Suppressor macrophage (primary cell): Measurements from ENCODE around the gene NDUFS6.

Source experiments
- DNase-seq, 4 experiments: peaks; one replicate each; pipeline ENCODE4 v3.0.0-alpha.2; 2020 to 2022
- total RNA-seq, 17 experiments: gene quantifications; one replicate each; lab custom pipeline; 2026; ENCODE audit warnings: mixed read lengths in 6 of 17, inconsistent platforms in 3 of 17; lab: John Stamatoyannopoulos, UW

Gene NDUFS6
- total RNA-seq: 16.7 to 63.4 (median 30.1) reads per million in 17 experiments

DNA sequence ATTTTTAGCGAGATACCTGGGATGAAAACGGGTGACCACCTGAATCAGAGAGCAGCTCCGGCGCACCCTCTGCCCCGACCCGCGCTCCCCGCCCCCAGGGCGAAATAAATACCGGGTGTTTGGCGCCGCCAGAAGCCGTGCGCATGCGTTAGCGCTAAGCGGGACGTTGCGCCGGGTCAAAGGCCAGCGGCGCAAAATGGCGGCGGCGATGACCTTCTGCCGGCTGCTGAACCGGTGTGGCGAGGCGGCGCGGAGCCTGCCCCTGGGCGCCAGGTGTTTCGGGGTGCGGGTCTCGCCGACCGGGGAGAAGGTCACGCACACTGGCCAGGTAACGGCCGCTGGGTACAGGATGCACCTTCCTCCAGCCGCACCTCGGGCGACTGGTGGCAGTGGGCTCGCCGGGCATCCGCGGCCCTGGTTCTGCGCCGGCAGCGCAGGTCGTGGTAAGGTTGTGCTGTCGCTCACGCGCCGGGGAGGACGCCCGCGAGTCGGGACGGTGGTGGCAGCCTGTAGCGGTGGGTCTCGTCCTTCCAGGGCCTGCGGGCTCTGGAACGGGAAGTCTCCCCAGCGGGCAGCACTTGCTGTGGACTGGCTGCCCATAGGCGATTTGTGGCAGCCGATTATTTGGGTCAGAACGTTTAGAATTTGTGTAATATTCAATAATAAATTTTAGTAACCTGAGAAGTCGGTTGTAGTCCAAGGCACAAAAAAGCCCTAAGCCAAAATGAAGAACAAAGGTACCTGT, at the start of gene NDUFS6:
NDUFS6 (plus strand) TSS at position 186 of the 745 bp plus-strand sequence; CDS start at position 197, 11 bp downstream.
- peak; percentile 84 to 94 (median 90) for DNase-seq

- DNase-seq: no peak
These were observed 49.1 kb upstream of the NDUFS6 start for GRCh38 chr5:1751864-1752822.

DNA sequence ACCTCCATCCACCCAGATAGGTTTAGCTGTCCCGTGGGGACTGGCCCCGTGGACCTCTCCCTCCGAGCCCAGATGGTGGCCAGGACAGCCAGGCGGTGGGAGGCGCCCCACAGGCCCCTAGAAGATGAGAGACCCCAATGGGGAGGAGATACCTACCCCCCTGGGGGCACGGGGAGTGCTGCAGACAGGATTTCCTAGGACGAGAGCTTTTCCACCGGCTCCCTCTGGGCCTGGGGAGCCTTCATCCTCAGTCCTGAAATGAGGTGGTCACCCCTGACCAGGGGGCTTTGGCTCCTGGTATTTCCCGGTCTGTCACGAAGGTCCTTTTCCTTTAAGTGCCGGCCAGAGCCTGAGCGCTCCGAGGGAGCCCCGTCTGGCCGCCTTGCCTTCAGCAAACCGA, 48.3 kb upstream of the NDUFS6 start:
- DNase-seq: no peak

DNA sequence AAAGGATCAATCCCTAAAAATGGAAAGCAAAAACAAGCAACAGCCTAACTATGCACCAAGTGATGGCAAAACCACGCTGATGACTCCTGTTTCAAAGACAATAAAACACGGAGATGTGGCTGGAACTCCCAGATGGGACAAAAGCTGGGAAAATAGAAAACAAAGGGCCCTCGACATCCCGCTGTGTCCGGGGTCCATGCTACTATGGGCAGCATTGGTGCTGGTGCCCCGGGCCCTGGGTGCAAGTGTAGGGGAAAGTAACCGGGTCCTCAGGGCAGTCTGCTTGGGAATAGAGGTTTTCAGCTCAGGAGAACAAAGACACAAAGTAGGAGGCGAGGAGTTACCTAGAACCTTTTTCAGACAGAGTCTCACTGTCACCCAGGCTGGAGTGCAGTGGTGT, 47.7 kb upstream of the NDUFS6 start:
- DNase-seq: no peak

- DNase-seq: no peak
These were observed 46.5 kb upstream of the NDUFS6 start for GRCh38 chr5:1754531-1755220.

- DNase-seq: no peak
These were observed 45.8 kb upstream of the NDUFS6 start for GRCh38 chr5:1755321-1755949.

DNA sequence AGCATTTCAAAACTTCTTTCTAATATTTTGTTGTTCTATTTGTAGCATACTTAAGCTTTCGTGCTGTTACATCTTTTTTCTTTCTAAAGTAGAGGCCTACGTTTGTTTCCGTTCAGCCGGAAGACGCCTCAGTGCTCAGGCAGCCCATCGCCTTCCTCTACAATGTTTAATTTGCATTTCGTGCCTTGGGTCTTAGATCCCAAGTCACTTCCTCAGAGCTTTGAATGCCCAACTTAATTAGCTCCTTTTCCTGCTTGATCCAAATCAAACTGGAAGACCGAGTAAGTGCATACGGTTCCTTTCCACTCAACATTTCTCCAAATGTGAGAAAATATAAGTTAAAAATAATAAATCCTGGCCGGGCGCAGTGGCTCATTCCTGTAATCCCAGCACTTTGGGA, 44.7 kb upstream of the NDUFS6 start:
- no peak for DNase-seq

- DNase-seq: no peak
These were observed 43.7 kb upstream of the NDUFS6 start for GRCh38 chr5:1757511-1757910.

GRCh38 chr5:1758574-1758973, 42.6 kb upstream of the NDUFS6 start:
- no peak for DNase-seq

GRCh38 chr5:1759378-1759970, 41.7 kb upstream of the NDUFS6 start:
- no peak for DNase-seq

GRCh38 chr5:1760231-1760630, 41.0 kb upstream of the NDUFS6 start:
- DNase-seq: no peak

- no peak for DNase-seq
These were observed 40.4 kb upstream of the NDUFS6 start for GRCh38 chr5:1760656-1761452.

DNA sequence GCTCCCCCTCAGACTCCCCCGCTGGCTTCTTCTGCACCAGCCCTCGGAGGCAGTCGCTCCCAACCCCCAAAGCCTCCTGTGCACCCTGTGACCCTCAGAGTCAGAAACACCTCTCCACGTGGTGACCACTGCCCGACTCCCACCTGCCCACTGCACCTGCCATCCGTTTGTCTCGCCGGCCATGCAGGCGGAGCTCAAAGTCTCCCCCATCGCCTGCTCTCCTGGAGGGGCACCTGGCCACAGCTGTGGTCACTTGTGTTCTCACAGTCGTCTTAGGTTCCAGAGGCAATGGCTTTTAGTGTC, 39.8 kb upstream of the NDUFS6 start:
- no peak for DNase-seq

- no peak for DNase-seq
These were observed 38.9 kb upstream of the NDUFS6 start for GRCh38 chr5:1762121-1762882.

- no peak for DNase-seq
These were observed 38.2 kb upstream of the NDUFS6 start for GRCh38 chr5:1762883-1763547.

DNA sequence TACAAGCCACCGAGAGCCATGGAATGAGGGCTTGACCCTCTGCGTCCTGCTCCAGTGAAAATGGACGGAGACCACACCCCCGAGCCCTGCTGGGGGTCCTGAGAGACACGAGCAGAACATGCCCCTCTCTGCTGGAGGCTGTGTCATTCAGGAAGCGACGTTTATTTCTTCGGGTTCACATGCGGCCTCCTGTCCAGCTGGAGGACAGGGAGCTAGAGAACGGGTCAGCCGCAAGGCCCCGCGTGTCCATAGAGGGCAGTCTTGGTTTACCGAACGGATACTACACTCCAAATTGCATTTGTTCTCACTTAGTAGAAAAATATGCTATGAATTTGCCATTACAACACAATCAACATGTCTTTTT, 37.7 kb upstream of the NDUFS6 start:
- peak; percentile 54 to 77 (median 65) for DNase-seq

DNA sequence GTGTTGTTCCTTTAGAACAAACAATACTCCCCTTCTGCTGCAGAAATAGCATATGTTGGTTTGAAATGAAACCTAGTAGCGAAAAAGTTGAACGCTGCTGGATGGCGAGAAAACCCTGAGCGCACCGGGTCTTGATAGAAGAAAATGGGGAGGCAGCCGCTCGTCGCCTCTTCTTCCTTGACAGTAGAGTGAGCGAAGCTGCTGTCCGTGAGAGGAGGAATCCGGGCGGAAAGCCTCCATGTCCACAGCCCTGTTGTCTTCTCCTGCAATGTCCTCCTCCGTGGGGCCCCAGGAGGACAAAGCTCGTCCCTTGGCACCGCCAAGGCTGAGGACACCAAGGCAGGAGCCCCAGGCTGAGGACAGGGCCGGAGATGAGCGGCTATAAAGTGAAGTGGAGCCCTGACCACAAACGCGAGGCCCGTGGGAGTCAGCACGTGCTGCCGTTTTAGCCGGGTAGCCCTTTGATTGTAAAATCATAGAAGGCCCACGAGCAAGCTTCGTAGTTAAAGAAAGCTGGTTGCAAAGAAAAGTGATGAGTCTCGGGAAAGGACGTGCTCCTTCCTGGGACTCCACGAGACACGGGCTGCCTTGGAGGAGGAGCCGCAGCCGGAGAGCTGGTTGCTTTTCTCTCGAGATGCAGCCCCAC, 37.1 kb upstream of the NDUFS6 start:
- DNase-seq: no peak

GRCh38 chr5:1764606-1764960, 36.6 kb upstream of the NDUFS6 start:
- no peak for DNase-seq

DNA sequence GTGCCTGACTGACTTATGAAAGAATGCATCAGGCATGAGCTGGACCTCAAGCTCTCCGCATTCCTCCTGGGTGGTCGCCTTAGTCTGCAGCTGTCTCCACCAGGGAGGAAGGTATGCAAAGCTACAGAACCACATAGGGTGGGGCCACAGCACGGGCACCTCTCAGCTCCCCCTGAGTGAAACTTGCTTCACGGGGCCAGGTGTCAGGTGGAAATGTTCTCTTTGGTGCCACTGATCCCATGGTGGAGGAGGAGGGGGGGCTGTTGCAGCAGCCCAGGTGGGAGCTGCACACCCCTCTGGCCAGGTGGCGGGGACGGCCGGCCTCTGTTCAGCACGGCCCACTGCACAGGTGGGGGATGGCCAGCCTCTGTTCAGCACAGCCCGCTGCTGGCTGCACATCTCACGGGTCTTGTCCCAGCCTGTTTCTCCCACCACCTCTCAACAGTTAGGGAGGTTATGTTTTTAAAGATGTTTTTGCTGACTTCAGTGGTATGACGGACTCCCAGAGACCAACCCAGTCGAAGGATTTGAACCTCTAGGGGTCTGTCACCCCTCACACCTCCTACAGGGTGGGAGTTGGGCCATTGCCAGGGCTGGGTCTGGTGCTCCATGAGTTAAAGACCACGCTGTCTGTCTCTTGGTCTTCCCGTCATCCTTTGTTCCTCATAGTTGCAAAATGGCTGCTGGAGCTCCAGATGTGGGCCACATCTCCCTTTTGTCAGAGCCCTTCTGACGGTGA, 35.9 kb upstream of the NDUFS6 start:
- no peak for DNase-seq
